DOHH2 (cell line): ENCODE results near the gene MBD2.

ENCODE experiments used
- EZH2phosphoT487 ChIP-seq: fragments of 200-600 bp; sonication (generic); IDR thresholded peaks from 2 replicates; pipeline ENCODE4 v1.6.1; 2017; ENCODE audit warnings: borderline replicate concordance, mild to moderate bottlenecking, antibody characterized with exemption, low read length, moderate library complexity, mixed read lengths
- TF ChIP-seq, protein P1 (sequence below): fragments of 200-600 bp; sonication (generic); IDR thresholded peaks from one replicate; pipeline ENCODE4 v1.5.1; 2014; ENCODE audit warnings: antibody characterized with exemption, mild to moderate bottlenecking, low read depth, low read length; ENCODE audit not compliant: poor library complexity, severe bottlenecking

DNA sequence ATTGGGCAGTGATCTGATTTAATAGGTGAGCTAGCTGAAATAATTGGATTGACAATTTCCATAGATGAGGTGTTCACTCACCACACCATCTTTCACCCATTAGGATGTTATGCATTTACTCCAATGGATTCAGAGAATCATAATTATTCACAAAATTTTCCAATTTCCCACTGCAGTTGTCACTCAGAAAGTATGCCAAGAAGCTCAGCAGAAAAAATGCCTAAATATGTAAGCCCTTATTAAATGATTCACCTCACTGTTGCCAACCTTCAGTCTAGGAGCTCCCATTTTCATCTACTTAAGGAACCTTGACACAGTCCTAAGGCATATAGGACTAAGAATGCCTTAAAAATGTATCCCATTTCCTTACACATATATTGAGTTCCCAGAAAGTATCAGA, 94.3 kb downstream of the MBD2 start:
- TF ChIP-seq, protein P1, sequence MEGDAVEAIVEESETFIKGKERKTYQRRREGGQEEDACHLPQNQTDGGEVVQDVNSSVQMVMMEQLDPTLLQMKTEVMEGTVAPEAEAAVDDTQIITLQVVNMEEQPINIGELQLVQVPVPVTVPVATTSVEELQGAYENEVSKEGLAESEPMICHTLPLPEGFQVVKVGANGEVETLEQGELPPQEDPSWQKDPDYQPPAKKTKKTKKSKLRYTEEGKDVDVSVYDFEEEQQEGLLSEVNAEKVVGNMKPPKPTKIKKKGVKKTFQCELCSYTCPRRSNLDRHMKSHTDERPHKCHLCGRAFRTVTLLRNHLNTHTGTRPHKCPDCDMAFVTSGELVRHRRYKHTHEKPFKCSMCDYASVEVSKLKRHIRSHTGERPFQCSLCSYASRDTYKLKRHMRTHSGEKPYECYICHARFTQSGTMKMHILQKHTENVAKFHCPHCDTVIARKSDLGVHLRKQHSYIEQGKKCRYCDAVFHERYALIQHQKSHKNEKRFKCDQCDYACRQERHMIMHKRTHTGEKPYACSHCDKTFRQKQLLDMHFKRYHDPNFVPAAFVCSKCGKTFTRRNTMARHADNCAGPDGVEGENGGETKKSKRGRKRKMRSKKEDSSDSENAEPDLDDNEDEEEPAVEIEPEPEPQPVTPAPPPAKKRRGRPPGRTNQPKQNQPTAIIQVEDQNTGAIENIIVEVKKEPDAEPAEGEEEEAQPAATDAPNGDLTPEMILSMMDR: no peak
- TF ChIP-seq EZH2phosphoT487: no peak
